Measurements from ENCODE around the gene EP400.

The EP400 gene

DNA sequence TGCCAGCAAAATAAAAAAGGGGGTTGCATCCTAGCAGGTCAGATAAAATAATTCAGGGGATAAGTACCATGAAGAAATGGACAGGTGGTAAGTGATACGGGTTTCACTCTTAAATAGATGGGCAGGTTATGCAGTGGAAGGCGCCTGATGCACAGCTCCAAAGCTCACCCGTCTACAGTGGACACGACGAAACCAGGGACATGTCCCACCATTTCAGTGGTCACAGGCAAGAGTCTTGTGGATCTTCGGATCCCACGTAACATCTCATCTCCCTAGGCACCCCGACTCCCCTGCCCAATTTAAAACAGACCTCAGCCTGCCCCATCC, 133.8 kb downstream of the EP400 start:
- DNase-seq (ENCODE audit: low read depth in 2 of 2) = peak in 1 of 2 donors; percentile 6
- TF ChIP-seq, protein P1, sequence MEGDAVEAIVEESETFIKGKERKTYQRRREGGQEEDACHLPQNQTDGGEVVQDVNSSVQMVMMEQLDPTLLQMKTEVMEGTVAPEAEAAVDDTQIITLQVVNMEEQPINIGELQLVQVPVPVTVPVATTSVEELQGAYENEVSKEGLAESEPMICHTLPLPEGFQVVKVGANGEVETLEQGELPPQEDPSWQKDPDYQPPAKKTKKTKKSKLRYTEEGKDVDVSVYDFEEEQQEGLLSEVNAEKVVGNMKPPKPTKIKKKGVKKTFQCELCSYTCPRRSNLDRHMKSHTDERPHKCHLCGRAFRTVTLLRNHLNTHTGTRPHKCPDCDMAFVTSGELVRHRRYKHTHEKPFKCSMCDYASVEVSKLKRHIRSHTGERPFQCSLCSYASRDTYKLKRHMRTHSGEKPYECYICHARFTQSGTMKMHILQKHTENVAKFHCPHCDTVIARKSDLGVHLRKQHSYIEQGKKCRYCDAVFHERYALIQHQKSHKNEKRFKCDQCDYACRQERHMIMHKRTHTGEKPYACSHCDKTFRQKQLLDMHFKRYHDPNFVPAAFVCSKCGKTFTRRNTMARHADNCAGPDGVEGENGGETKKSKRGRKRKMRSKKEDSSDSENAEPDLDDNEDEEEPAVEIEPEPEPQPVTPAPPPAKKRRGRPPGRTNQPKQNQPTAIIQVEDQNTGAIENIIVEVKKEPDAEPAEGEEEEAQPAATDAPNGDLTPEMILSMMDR (IDR thresholded peaks at IDR 0.05; ENCODE audit: low read depth, low read length) = no peak
- peak overlapping the region; percentile 22 to 48 for H3K4me3 ChIP-seq (replicated peaks in 1 of 2; ENCODE audit: low read depth in 2 of 2, low read length in 2 of 2)

- DNase-seq (ENCODE audit: low read depth in 2 of 2) = peak; percentile 89 to 91
- TF ChIP-seq, protein P1 (IDR thresholded peaks at IDR 0.05; ENCODE audit: low read depth, low read length) = no peak
- H3K4me3 ChIP-seq (replicated peaks in 1 of 2; ENCODE audit: low read depth in 2 of 2, low read length in 2 of 2) = peak overlapping the region; percentile 80 to 82
Observed at GRCh38 chr12:132083941-132084620, 134.3 kb downstream of the EP400 start.

DNA sequence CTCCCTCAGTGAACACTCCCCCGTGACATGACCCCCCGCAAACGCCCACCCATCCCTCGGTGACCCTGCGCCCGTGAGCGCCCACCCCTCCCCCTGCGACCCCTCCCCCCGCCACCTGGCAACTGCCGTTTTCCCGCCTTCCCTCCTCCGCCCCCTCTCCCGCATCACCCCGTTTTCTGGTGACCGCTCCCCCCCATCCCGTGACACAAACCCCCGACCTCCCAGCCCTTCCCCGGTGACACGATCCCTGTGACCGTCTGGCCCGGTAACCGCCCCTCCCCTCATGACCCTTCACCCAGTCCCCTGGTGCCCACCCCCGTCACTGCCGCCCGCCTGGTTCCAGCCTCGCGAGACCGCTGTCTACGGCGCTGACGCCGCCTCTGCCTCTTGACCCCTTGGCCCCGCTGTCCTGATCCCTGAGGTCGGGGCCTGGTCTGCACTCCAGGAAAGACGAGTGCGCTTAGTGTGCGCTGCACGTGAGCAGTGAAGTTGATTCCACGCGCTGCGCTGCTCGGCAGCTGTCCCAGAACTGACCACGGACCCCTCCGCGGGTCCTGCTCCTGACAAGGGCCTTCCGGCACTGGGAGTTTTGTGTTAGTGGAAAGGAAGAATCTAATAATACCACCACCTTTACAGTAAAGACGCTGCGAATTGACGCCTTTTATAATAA, 135.0 kb downstream of the EP400 start:
- peak; percentile 52 to 67 for DNase-seq (ENCODE audit: low read depth in 2 of 2)
- H3K4me3 ChIP-seq (replicated peaks in 1 of 2; ENCODE audit: low read depth in 2 of 2, low read length in 2 of 2) = peak overlapping the region; percentile 80 to 82
- TF ChIP-seq, protein P1 (IDR thresholded peaks at IDR 0.05; ENCODE audit: low read depth, low read length) = no peak

GRCh38 chr12:132085291-132085635, 135.5 kb downstream of the EP400 start:
- peak in 1 of 2 donors; percentile 38 for DNase-seq (ENCODE audit: low read depth in 2 of 2)
- TF ChIP-seq, protein P1 (IDR thresholded peaks at IDR 0.05; ENCODE audit: low read depth, low read length) = no peak
- peak overlapping the region; percentile 80 to 82 for H3K4me3 ChIP-seq (replicated peaks in 1 of 2; ENCODE audit: low read depth in 2 of 2, low read length in 2 of 2)

DNA sequence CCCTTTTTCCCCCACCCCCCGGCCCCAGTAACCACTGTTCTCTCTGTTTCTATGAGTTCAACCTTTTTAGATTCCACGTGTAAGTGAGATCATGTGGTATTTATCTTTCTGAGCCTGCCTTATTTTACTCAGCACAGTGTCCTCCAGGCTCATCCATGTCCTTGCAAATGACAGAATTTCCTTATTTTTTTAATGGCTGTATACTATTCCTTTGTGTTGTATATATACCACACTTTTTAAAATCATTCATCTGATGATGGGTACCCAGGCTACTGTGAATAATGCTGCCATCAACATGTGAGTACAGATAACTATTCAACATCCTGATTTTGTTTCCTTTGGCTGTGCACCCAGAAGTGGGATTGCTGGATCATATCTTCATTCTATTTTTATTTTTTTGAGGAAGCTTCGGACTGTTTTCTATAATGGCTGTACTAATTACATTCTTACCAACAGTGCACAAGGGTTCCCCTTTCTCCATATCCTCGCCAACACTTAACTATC, 139.7 kb downstream of the EP400 start:
- peak; percentile 34 to 36 for DNase-seq (ENCODE audit: low read depth in 2 of 2)
- TF ChIP-seq, protein P1 (IDR thresholded peaks at IDR 0.05; ENCODE audit: low read depth, low read length) = no peak
- no peak overlapping the region for H3K4me3 ChIP-seq (replicated peaks in 1 of 2; ENCODE audit: low read depth in 2 of 2, low read length in 2 of 2)

DNA sequence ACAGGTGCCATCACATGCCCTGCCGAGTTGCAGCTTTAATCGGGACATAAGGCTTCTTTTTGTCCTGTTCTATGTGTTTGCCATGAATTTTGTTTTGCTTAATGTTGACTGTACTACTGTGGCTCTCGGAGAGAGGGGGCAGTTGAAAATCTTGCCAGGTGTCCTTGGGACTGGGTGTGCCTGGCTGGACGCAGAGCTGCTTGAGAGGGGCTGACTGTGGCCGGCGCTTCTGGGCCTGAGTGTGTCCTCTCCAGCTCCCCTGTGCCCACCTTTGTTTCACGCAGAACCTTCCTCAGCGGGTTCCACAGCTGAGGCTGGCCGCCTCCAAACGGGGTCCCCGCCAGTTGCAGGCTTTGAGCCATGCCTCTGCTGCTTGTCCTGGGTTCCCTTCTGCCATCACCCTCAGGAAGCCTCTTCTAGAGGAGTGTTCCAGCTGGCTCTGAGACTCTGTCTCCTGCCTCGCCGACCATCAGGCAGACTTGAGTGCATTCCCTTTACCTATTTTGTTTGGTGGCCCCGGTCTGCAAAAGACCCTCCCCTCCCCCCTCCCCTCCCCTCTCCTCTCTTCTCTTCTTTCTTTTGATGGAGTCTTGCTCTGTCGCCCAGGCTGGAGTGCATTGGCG, 144.6 kb downstream of the EP400 start:
- DNase-seq (ENCODE audit: low read depth in 2 of 2) = no peak
- TF ChIP-seq, protein P1 (IDR thresholded peaks at IDR 0.05; ENCODE audit: low read depth, low read length) = no peak
- no peak overlapping the region for H3K4me3 ChIP-seq (replicated peaks in 1 of 2; ENCODE audit: low read depth in 2 of 2, low read length in 2 of 2)
